Esophagus muscularis mucosa (tissue), 4 donors: ENCODE measurements around the gene OR3A1. TPM values are rescaled to one million over a fixed set of nuclear protein-coding genes. Genes with fewer than 3 reads are reported as not detected.
"Not testable (repeated sequence)": the region's sequence is repeated elsewhere in the genome, so short reads cannot be mapped to it uniquely, and the experiment has no call there.

Source experiments
- DNase-seq: peaks from one replicate; pipeline ENCODE4 v3.0.0-alpha.2; 2017; ENCODE audit errors: extremely low spot score
- H3K27ac ChIP-seq, 4 donors: fragments of 200-600 bp; sonication (generic); replicated peaks in 1 of 4; 1 replicate in 3 of 4; 2 replicates in 1 of 4; pipeline ENCODE4 v1.5.1; 2016 to 2019; ENCODE audit warnings: mild to moderate bottlenecking in 1 of 4
- H3K27me3 ChIP-seq, 4 donors: fragments of 200-600 bp; sonication (generic); one replicate each; pipeline versions ENCODE4 v1.5.1 to v1.6.0; 2016 to 2019
- H3K36me3 ChIP-seq, 4 donors: fragments of 200-600 bp; sonication (generic); one replicate each; pipeline ENCODE4 v1.5.1; 2016 to 2019
- H3K4me1 ChIP-seq, 4 donors: fragments of 200-600 bp; sonication (generic); one replicate each; pipeline ENCODE4 v1.5.1; 2016 to 2019
- H3K4me3 ChIP-seq, 4 donors: fragments of 200-600 bp; sonication (generic); 1 replicate in 2 of 4; 2 replicates in 2 of 4; pipeline ENCODE4 v1.5.1; 2016 to 2019; ENCODE audit warnings: mild to moderate bottlenecking in 4 of 4, moderate library complexity in 1 of 4
- H3K9me3 ChIP-seq, 4 donors: fragments of 200-600 bp; sonication (generic); 1 replicate in 3 of 4; 2 replicates in 1 of 4; pipeline ENCODE4 v1.5.1; 2016 to 2019
- EP300 ChIP-seq: sonication (generic); formaldehyde crosslinking; IDR thresholded peaks from one replicate; pipeline ENCODE4 v1.6.1; 2017; ENCODE audit warnings: antibody characterized with exemption
- POLR2A ChIP-seq: fragments of 450-650 bp; IDR thresholded peaks from one replicate; pipeline ENCODE4 v1.6.1; 2017; ENCODE audit warnings: antibody characterized with exemption, moderate library complexity, mild to moderate bottlenecking, low read depth
- POLR2AphosphoS5 ChIP-seq, 2 donors: sonication (generic); formaldehyde crosslinking; IDR thresholded peaks; one replicate each; pipeline ENCODE4 v1.6.1; 2017; ENCODE audit warnings: antibody characterized with exemption in 2 of 2
- WGBS: methylation state at CpG from one replicate; pipeline ENCODE4 v1.1.5; 2018; 5-methylcytosine and 5-hydroxymethylcytosine counted together
- intact Hi-C: fragments of 100-400 bp; cut with DNase I; formaldehyde crosslinking; loops from one replicate; pipeline ENCODE4 v1.15.1; 2023
- total RNA-seq, 4 donors: library from RNA; depleted of rRNA; stranded (reverse); fragments of >200 nt; gene quantifications; one replicate each; pipeline versions ENCODE4 v1.1.0 to v1.2.1, GENCODE V29; 2016
- TF ChIP-seq, protein P1 (sequence below), 3 experiments: fragments of 200-600 bp in 2 of 3; fragments of 450-650 bp in 1 of 3; sonication (generic) in 2 of 3; IDR thresholded peaks; one replicate each; pipeline ENCODE4 v1.5.1; 2017 to 2019; ENCODE audit warnings: antibody characterized with exemption in 3 of 3, mild to moderate bottlenecking in 2 of 3, moderate library complexity in 1 of 3

OR3A1 gene, protein sequence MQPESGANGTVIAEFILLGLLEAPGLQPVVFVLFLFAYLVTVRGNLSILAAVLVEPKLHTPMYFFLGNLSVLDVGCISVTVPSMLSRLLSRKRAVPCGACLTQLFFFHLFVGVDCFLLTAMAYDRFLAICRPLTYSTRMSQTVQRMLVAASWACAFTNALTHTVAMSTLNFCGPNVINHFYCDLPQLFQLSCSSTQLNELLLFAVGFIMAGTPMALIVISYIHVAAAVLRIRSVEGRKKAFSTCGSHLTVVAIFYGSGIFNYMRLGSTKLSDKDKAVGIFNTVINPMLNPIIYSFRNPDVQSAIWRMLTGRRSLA
- not detected for total RNA-seq

DNA sequence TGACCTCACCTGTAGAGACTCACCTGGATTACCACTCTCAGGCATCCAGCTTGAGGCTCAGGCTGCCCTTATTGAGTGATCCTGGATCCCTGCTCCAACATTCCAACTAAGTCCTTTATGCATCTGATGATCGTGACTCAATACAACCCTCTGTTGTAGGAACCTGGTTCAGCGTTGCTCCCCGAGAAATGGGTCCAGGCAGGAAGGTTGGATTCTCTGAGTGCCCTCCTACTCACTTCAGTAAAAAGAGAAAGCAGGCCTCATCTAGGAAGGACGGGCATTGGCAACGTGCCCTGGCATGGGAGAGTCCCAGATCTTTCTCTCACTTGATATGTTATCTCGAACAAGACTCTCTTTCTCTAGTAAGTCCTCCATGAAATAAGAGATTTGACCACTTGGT lies at the start of gene OR3A1:
Gene OR3A1, minus strand, starts transcription at position 101 of the 400 bp plus-strand sequence. CDS start 5,778 bp downstream, outside the sequence.
- DNase-seq: no peak
- H3K4me1 ChIP-seq: no peaks in the 10 kb centered on the region
- 89% methylated on average over 6 of the region's 6 CpGs for WGBS
- no peaks in the 10 kb centered on the region for H3K27me3 ChIP-seq
- no peaks in the 10 kb centered on the region for H3K36me3 ChIP-seq
- intact Hi-C loops: no loop called here
- no peak within 1 kb of the TSS for H3K27ac ChIP-seq
- H3K9me3 ChIP-seq: no peaks in the 10 kb centered on the region
- no peak within 1 kb of the TSS for H3K4me3 ChIP-seq
- no peak for TF ChIP-seq POLR2AphosphoS5 (IDR thresholded peaks at IDR 0.05)
- TF ChIP-seq EP300: no peak
- no peak for TF ChIP-seq POLR2A
- TF ChIP-seq, protein P1, sequence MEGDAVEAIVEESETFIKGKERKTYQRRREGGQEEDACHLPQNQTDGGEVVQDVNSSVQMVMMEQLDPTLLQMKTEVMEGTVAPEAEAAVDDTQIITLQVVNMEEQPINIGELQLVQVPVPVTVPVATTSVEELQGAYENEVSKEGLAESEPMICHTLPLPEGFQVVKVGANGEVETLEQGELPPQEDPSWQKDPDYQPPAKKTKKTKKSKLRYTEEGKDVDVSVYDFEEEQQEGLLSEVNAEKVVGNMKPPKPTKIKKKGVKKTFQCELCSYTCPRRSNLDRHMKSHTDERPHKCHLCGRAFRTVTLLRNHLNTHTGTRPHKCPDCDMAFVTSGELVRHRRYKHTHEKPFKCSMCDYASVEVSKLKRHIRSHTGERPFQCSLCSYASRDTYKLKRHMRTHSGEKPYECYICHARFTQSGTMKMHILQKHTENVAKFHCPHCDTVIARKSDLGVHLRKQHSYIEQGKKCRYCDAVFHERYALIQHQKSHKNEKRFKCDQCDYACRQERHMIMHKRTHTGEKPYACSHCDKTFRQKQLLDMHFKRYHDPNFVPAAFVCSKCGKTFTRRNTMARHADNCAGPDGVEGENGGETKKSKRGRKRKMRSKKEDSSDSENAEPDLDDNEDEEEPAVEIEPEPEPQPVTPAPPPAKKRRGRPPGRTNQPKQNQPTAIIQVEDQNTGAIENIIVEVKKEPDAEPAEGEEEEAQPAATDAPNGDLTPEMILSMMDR (IDR thresholded peaks at IDR 0.05): no peak

DNA sequence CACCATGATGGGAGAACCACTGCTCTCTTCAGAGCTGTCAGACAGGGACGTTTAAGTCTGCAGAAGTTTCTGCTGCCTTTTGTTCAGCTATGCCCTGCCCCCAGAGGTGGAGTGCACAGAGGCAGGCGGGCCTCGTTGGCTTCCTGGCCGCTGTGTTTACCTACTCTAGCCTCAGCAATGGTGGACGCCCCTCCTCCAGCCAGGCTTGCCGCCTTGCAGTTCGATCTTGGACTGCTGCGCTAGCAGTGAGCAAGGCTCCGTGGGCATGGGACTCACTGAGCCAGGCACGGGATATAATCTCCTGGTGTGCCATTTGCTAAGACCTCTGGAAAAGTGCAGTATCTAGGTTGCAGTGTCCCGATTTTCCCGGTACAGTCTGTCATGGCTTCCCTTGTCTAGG lies 44.6 kb upstream of the OR3A1 start:
- H3K27ac ChIP-seq, H3K4me1 ChIP-seq, DNase-seq, H3K36me3 ChIP-seq, intact Hi-C loops, H3K4me3 ChIP-seq, H3K27me3 ChIP-seq: not testable (repeated sequence)
- WGBS: 95% methylated on average over 10 of the region's 12 CpGs
- peaks cover 0 to 16% (median 13%) of the 10 kb centered on the region in 4 donors for H3K9me3 ChIP-seq

DNA sequence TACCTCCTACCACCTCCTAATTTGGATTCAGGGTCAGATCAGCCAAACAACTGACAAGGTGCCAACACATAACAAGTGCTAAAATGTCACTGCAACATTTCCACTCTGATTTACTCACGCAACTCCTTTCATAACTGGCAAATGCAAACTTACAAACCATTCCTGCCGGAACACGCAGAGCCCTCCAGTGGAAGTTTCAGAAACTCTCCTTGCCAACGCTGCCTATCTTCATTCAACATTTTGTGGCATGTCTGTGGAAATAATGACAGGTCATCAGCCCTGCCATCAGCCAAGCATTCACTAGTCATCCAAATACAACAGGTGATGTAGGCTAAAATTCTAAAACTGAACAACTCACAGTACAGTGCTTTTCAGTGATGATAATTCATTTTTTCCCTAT lies 37.7 kb upstream of the OR3A1 start:
- H3K4me3 ChIP-seq: no peak overlapping the region
- no peaks in the 10 kb centered on the region for H3K4me1 ChIP-seq
- H3K27ac ChIP-seq: no peak overlapping the region
- H3K27me3 ChIP-seq: no peaks in the 10 kb centered on the region
- TF ChIP-seq POLR2A: no peak
- no peak for TF ChIP-seq POLR2AphosphoS5 (IDR thresholded peaks at IDR 0.05)
- TF ChIP-seq, protein P1 (IDR thresholded peaks at IDR 0.05): no peak
- no peak for TF ChIP-seq EP300
- WGBS: 58% methylated on average over 4 of the region's 4 CpGs
- DNase-seq: no peak
- intact Hi-C loops: no loop called here
- H3K9me3 ChIP-seq: no peaks in the 10 kb centered on the region
- no peaks in the 10 kb centered on the region for H3K36me3 ChIP-seq

DNA sequence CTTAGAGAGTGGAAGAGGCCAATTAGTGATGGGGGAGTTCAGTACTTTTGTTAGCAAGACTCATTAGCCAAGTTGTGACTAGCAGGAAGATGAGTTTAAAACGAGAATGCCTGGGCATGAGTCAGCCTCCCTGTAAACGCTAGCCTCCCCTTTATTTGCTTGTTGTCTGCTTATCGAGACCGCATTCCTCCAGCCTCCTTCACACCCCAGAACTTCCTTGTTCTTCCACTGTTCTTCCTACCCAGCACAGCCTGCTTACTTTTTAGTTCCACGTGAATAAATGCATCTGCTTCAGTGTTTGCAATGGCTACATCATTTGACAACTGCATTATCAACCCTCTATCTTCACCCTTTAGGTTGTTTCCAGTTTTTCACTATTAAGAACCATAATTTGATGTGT lies 20.2 kb upstream of the OR3A1 start:
- H3K4me1 ChIP-seq: no peaks in the 10 kb centered on the region
- DNase-seq: no peak
- intact Hi-C loops: no loop called here
- no peak overlapping the region for H3K27ac ChIP-seq
- no peaks in the 10 kb centered on the region for H3K36me3 ChIP-seq
- TF ChIP-seq, protein P1 (IDR thresholded peaks at IDR 0.05): no peak
- no peak for TF ChIP-seq POLR2AphosphoS5 (IDR thresholded peaks at IDR 0.05)
- TF ChIP-seq POLR2A: no peak
- TF ChIP-seq EP300: no peak
- WGBS: 80% methylated on average over 5 of the region's 5 CpGs
- H3K27me3 ChIP-seq: no peaks in the 10 kb centered on the region
- H3K4me3 ChIP-seq: no peak overlapping the region
- no peaks in the 10 kb centered on the region for H3K9me3 ChIP-seq

DNA sequence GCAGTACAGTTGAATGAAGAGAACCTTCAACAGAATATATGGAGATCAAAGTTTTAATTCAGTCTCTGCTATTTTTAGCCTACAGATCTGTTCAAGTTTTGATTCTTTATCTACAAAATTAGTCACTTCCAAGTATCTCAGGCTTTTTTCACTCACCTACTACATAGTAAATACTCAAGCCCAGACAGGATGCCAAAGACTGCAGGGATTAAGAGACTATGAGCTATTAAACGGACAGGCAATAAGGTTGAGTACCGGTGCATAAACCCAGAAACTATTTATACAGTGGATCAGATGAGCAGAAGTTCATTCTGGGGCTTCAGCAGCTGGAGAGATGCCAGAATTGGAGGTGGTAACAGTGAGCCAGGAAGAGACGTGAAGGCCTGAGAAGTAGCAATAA lies 18.7 kb upstream of the OR3A1 start:
- intact Hi-C loops: no loop called here
- no peaks in the 10 kb centered on the region for H3K9me3 ChIP-seq
- DNase-seq: no peak
- no peaks in the 10 kb centered on the region for H3K36me3 ChIP-seq
- H3K4me3 ChIP-seq: no peak overlapping the region
- 30% methylated on average over 3 of the region's 3 CpGs for WGBS
- H3K27ac ChIP-seq: no peak overlapping the region
- TF ChIP-seq POLR2AphosphoS5 (IDR thresholded peaks at IDR 0.05): no peak
- H3K4me1 ChIP-seq: no peaks in the 10 kb centered on the region
- H3K27me3 ChIP-seq: no peaks in the 10 kb centered on the region

DNA sequence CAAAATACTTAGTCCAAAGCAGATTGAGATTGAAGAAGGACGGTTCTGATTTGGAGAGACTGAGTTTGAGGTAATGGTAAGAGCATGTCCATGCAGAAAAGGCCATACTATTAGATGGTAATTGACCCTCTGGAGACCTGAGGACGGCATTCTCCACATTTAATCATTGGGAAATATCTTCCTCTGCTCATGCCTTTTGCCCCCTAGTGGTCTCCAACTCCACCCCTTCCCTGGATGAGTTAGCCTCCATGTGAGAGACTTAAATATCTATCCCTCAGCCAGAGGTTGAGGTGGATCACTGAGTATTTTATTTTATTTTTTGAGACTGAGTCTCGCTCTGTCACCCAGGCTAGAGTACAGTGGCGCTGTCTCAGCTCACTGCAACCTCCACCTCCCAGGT lies 10.4 kb upstream of the OR3A1 start:
- no peak for TF ChIP-seq POLR2A
- no peak for TF ChIP-seq POLR2AphosphoS5 (IDR thresholded peaks at IDR 0.05)
- TF ChIP-seq EP300: no peak
- TF ChIP-seq, protein P1 (IDR thresholded peaks at IDR 0.05): no peak
- Histone ChIP-seq H3K27me3 (peaks cover 0 to 4% (median 0%) of the 10 kb centered on the region in 4 donors), H3K36me3 (no peaks in the 10 kb centered on the region), H3K9me3 (no peaks in the 10 kb centered on the region), H3K27ac (no peak overlapping the region), H3K4me3 (no peak overlapping the region), H3K4me1 (no peaks in the 10 kb centered on the region)
- DNase-seq: no peak
- intact Hi-C loops: no loop called here
- 71% methylated on average over 4 of the region's 4 CpGs for WGBS
